GM23338 (cell line): ENCODE measurements around the gene SLC16A9. TPM values are rescaled to one million over a fixed set of nuclear protein-coding genes. Genes with fewer than 3 reads are reported as not detected.
"Not testable (repeated sequence)": the region's sequence is repeated elsewhere in the genome, so short reads cannot be mapped to it uniquely, and the experiment has no call there.

Experiments used
- ATAC-seq: fragments of 200-7000 bp; cut with Tn5 transposase; 3 replicates; pipeline ENCODE4 v1.9.1; 2020
- DNase-seq: peaks from one replicate; pipeline ENCODE4 v3.0.0-alpha.2; 2015; ENCODE audit warnings: low spot score
- H2AFZ ChIP-seq: fragments of 200-600 bp; sonication (generic); 2 replicates; pipeline ENCODE4 v1.8.0; 2016; ENCODE audit warnings: antibody characterized with exemption, mild to moderate bottlenecking, moderate library complexity
- H3F3A ChIP-seq: fragments of 200-600 bp; sonication (generic); replicated peaks from 2 replicates; pipeline ENCODE4 v1.8.0; 2017; ENCODE audit warnings: antibody characterized with exemption, mixed run types, low read depth
- H3K27ac ChIP-seq: fragments of 200-600 bp; sonication (generic); 2 replicates; pipeline ENCODE4 v1.6.1; 2016; ENCODE audit warnings: low read depth
- H3K27me3 ChIP-seq: fragments of 200-600 bp; sonication (generic); 2 replicates; pipeline ENCODE4 v1.8.0; 2016; ENCODE audit warnings: mild to moderate bottlenecking, mixed run types, moderate library complexity; ENCODE audit not compliant: insufficient read depth
- H3K36me3 ChIP-seq: fragments of 200-600 bp; sonication (generic); 2 replicates; pipeline ENCODE4 v1.8.0; 2016; ENCODE audit warnings: mild to moderate bottlenecking; ENCODE audit not compliant: insufficient read depth
- H3K4me1 ChIP-seq: fragments of 200-600 bp; sonication (generic); 2 replicates; pipeline ENCODE4 v1.8.0; 2016; ENCODE audit warnings: mild to moderate bottlenecking, moderate library complexity; ENCODE audit not compliant: insufficient read depth
- H3K4me2 ChIP-seq: fragments of 200-600 bp; sonication (generic); 2 replicates; pipeline ENCODE4 v1.7.1; 2017; ENCODE audit warnings: mixed run types
- H3K4me3 ChIP-seq: fragments of 200-600 bp; sonication (generic); 2 replicates; pipeline ENCODE4 v1.6.1; 2016; ENCODE audit warnings: mixed run types
- H3K79me2 ChIP-seq: fragments of 200-600 bp; sonication (generic); replicated peaks from 2 replicates; pipeline ENCODE4 v1.8.0; 2017; ENCODE audit warnings: mild to moderate bottlenecking; ENCODE audit not compliant: insufficient read depth
- H3K9me2 ChIP-seq: fragments of 200-600 bp; sonication (generic); 2 replicates; pipeline ENCODE4 v1.8.0; 2017; ENCODE audit not compliant: insufficient read depth
- H4K20me1 ChIP-seq: fragments of 200-600 bp; sonication (generic); replicated peaks from 2 replicates; pipeline ENCODE4 v1.8.0; 2017; ENCODE audit warnings: mild to moderate bottlenecking; ENCODE audit not compliant: insufficient read depth
- H3K27ac Mint-ChIP-seq: 2 replicates; pipeline ENCODE4 v1.8.0; 2020; ENCODE audit warnings: inconsistent platforms, mild to moderate bottlenecking, moderate library complexity, mixed read lengths
- H3K27me3 Mint-ChIP-seq: 3 replicates; pipeline ENCODE4 v1.8.0; 2022; ENCODE audit warnings: low read depth, mild to moderate bottlenecking, moderate library complexity, mixed read lengths, inconsistent platforms; ENCODE audit not compliant: insufficient read depth, poor library complexity
- H3K36me3 Mint-ChIP-seq: 3 replicates; pipeline ENCODE4 v1.8.0; 2021; ENCODE audit warnings: low read depth, mild to moderate bottlenecking, inconsistent platforms, moderate library complexity, mixed read lengths
- H3K4me1 Mint-ChIP-seq: 3 replicates; pipeline ENCODE4 v1.8.0; 2020; ENCODE audit warnings: mild to moderate bottlenecking, inconsistent platforms, mixed read lengths
- H3K4me3 Mint-ChIP-seq: 3 replicates; pipeline ENCODE4 v1.8.0; 2021; ENCODE audit warnings: moderate library complexity, mild to moderate bottlenecking, inconsistent platforms, mixed read lengths
- H3K9me3 Mint-ChIP-seq: 3 replicates; pipeline ENCODE4 v1.8.0; 2020; ENCODE audit warnings: moderate library complexity, mild to moderate bottlenecking, inconsistent platforms, mixed read lengths
- CREB1 ChIP-seq: fragments of 250-450 bp; sonication (Bioruptor Pico); IDR thresholded peaks from 2 replicates; pipeline ENCODE4 v1.5.0; 2020; ENCODE audit warnings: low read depth, mild to moderate bottlenecking, moderate library complexity
- EZH2 ChIP-seq: fragments of 200-600 bp; sonication (generic); IDR thresholded peaks from one replicate; pipeline ENCODE4 v1.8.0; 2017; ENCODE audit warnings: antibody characterized with exemption, mild to moderate bottlenecking, low read depth; ENCODE audit not compliant: unreplicated experiment
- EZH2phosphoT487 ChIP-seq: fragments of 200-600 bp; sonication (generic); IDR thresholded peaks from one replicate; pipeline ENCODE4 v1.8.1; 2018; ENCODE audit warnings: antibody characterized with exemption; ENCODE audit not compliant: unreplicated experiment
- JUNB ChIP-seq: IDR thresholded peaks from one replicate; pipeline ENCODE4 v1.6.1; 2016; ENCODE audit warnings: antibody characterized with exemption; ENCODE audit not compliant: unreplicated experiment
- NANOG ChIP-seq: IDR thresholded peaks from 2 replicates; pipeline ENCODE4 v1.6.1; 2016; ENCODE audit warnings: antibody characterized with exemption, borderline replicate concordance
- POLR2AphosphoS5 ChIP-seq: IDR thresholded peaks from 2 replicates; pipeline ENCODE4 v1.6.1; 2016; ENCODE audit warnings: antibody characterized with exemption, low read depth
- STAT1 ChIP-seq: IDR thresholded peaks from one replicate; pipeline ENCODE4 v1.6.1; 2016; ENCODE audit warnings: antibody characterized with exemption; ENCODE audit not compliant: unreplicated experiment
- ZNF114 ChIP-seq: fragments of 250-450 bp; sonication (Bioruptor Pico); IDR thresholded peaks from 2 replicates; pipeline ENCODE4 v1.5.0; 2020; ENCODE audit warnings: mild to moderate bottlenecking, moderate library complexity
- ZNF331 ChIP-seq: fragments of 250-450 bp; sonication (Bioruptor Pico); IDR thresholded peaks from 2 replicates; pipeline ENCODE4 v1.5.0; 2020; ENCODE audit warnings: low read depth, mild to moderate bottlenecking, moderate library complexity
- polyA plus RNA-seq: library from polyadenylated mRNA; unstranded; fragments of >200 nt; fragmentation: Nextera tagmentation; extraction: Ambion mirVana; gene quantifications from 2 replicates; pipeline ENCODE4 v1.2.1, GENCODE V29; 2016
- total RNA-seq: library from RNA; depleted of rRNA; stranded (reverse); fragments of >200 nt; shearing (Covaris generic); gene quantifications from 2 replicates; pipeline ENCODE4 v1.2.3, GENCODE V29; 2014
- TF ChIP-seq, protein P1 (sequence below): fragments of 250-450 bp; sonication (Bioruptor Pico); IDR thresholded peaks from 2 replicates; pipeline ENCODE4 v1.5.0; 2020; ENCODE audit warnings: mild to moderate bottlenecking, moderate library complexity
- TF ChIP-seq, protein P2 (sequence below): IDR thresholded peaks from 2 replicates; pipeline ENCODE4 v1.6.1; 2016; ENCODE audit warnings: antibody characterized with exemption

SLC16A9 gene
- total and polyA plus RNA-seq, 2 experiments from 2014 or later, result 6.5 to 11.4 TPM

DNA sequence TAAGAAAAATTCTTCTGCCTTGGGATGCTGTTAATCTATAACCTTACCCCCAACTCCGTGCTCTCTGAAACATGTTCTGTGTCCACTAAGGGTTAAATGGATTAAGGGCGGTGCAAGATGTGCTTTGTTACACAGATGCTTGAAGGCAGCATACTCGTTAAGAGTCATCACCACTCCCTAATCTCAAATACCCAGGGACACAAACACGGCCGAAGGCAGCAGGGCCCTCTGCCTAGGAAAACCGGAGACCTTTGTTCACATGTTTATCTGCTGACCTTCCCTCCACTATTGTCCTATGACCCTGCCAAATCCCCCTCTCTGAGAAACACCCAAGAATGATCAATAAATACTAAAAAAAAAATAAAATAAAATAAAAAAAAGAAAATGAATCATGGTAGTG, 35.1 kb upstream of the SLC16A9 start:
- Mint-ChIP-seq H3K9me3 (peaks cover 28% of the 10 kb centered on the region), H3K36me3 (peaks cover 15% of the 10 kb centered on the region; the same call in 2 of the 3 replicates)
- not testable (repeated sequence) for H4K20me1 ChIP-seq, H3K4me3 Mint-ChIP-seq, H2AFZ ChIP-seq, ATAC-seq, H3F3A ChIP-seq, H3K27ac Mint-ChIP-seq, H3K9me2 ChIP-seq, H3K27me3 ChIP-seq, DNase-seq, H3K4me1 ChIP-seq, H3K4me3 ChIP-seq, H3K4me2 ChIP-seq, H3K79me2 ChIP-seq, H3K27ac ChIP-seq, H3K27me3 Mint-ChIP-seq, H3K4me1 Mint-ChIP-seq, H3K36me3 ChIP-seq

DNA sequence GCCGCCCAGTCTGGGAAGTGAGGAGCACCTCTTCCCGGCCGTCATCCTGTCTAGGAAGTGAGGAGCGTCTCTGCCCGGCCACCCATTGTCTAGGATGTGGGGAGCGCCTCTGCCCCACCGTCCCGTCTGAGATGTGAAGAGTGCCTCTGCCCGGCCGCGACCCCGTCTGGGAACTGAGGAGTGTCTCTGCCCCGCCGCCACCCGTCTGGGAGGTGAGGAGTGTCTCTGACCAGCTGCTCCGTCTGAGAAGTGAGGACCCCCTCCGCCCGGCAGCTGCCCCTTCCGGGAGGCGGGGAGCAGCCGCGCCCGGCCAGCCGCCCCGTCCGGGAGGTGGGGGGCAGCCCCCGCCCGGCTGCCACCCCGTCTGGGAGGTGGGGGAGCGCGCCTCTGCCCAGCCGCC, 34.5 kb upstream of the SLC16A9 start:
- H3K4me1 Mint-ChIP-seq, H3K4me1 ChIP-seq, H2AFZ ChIP-seq, H3K27ac ChIP-seq, H3K36me3 ChIP-seq, H3K27me3 Mint-ChIP-seq, H3K4me3 Mint-ChIP-seq, H3K27me3 ChIP-seq, ATAC-seq, H3K9me2 ChIP-seq, DNase-seq, H3F3A ChIP-seq, H3K79me2 ChIP-seq, H3K4me2 ChIP-seq, H3K4me3 ChIP-seq, H3K27ac Mint-ChIP-seq, H4K20me1 ChIP-seq: not testable (repeated sequence)
- H3K9me3 Mint-ChIP-seq, result peaks cover 28% of the 10 kb centered on the region
- peaks cover 15% of the 10 kb centered on the region; the same call in 2 of the 3 replicates for H3K36me3 Mint-ChIP-seq

DNA sequence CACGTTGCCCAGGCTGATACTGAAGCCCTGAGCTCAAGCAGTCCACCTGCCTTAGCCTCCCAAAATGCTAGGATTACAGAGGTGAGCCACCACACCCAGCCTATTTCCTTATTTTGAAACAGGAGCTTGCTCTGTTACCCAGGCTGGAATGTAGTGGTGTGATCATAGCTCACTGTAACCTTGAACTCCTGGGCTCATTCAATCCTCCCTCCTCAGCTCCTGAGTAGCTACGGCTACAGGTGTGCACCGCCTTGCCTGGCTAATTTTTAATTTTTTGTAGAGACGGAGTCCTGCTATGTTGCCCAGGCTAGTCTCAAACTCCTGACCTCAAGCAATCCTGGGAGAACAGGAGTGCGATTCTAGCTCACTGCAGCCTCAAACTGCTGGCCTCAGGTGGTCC, 31.9 kb upstream of the SLC16A9 start:
- H3K4me3 Mint-ChIP-seq, result no peak overlapping the region
- Histone ChIP-seq H2AFZ (no peak overlapping the region), H3K36me3 (no peaks in the 10 kb centered on the region), H3K79me2 (no peaks in the 10 kb centered on the region), H3F3A (no peaks in the 10 kb centered on the region), H3K4me2 (no peak overlapping the region), H3K27me3 (no peaks in the 10 kb centered on the region), H3K4me1 (no peaks in the 10 kb centered on the region), H3K27ac (no peak overlapping the region), H3K4me3 (no peak overlapping the region), H4K20me1 (no peaks in the 10 kb centered on the region), H3K9me2 (no peaks in the 10 kb centered on the region)
- peaks cover 28% of the 10 kb centered on the region for H3K9me3 Mint-ChIP-seq
- ATAC-seq (no peak), DNase-seq (no peak)
- no peaks in the 10 kb centered on the region for H3K4me1 Mint-ChIP-seq
- no peak overlapping the region for H3K27ac Mint-ChIP-seq
- no peaks in the 10 kb centered on the region for H3K27me3 Mint-ChIP-seq
- peaks cover 15% of the 10 kb centered on the region; the same call in 2 of the 3 replicates for H3K36me3 Mint-ChIP-seq
- TF ChIP-seq ZNF331 (no peak), STAT1 (no peak), EZH2 (no peak), EZH2phosphoT487 (no peak), JUNB (no peak), NANOG (no peak), ZNF114 (no peak), CREB1 (CRISPR knock-in tag) (no peak), POLR2AphosphoS5 (no peak)
- TF ChIP-seq, protein P1, sequence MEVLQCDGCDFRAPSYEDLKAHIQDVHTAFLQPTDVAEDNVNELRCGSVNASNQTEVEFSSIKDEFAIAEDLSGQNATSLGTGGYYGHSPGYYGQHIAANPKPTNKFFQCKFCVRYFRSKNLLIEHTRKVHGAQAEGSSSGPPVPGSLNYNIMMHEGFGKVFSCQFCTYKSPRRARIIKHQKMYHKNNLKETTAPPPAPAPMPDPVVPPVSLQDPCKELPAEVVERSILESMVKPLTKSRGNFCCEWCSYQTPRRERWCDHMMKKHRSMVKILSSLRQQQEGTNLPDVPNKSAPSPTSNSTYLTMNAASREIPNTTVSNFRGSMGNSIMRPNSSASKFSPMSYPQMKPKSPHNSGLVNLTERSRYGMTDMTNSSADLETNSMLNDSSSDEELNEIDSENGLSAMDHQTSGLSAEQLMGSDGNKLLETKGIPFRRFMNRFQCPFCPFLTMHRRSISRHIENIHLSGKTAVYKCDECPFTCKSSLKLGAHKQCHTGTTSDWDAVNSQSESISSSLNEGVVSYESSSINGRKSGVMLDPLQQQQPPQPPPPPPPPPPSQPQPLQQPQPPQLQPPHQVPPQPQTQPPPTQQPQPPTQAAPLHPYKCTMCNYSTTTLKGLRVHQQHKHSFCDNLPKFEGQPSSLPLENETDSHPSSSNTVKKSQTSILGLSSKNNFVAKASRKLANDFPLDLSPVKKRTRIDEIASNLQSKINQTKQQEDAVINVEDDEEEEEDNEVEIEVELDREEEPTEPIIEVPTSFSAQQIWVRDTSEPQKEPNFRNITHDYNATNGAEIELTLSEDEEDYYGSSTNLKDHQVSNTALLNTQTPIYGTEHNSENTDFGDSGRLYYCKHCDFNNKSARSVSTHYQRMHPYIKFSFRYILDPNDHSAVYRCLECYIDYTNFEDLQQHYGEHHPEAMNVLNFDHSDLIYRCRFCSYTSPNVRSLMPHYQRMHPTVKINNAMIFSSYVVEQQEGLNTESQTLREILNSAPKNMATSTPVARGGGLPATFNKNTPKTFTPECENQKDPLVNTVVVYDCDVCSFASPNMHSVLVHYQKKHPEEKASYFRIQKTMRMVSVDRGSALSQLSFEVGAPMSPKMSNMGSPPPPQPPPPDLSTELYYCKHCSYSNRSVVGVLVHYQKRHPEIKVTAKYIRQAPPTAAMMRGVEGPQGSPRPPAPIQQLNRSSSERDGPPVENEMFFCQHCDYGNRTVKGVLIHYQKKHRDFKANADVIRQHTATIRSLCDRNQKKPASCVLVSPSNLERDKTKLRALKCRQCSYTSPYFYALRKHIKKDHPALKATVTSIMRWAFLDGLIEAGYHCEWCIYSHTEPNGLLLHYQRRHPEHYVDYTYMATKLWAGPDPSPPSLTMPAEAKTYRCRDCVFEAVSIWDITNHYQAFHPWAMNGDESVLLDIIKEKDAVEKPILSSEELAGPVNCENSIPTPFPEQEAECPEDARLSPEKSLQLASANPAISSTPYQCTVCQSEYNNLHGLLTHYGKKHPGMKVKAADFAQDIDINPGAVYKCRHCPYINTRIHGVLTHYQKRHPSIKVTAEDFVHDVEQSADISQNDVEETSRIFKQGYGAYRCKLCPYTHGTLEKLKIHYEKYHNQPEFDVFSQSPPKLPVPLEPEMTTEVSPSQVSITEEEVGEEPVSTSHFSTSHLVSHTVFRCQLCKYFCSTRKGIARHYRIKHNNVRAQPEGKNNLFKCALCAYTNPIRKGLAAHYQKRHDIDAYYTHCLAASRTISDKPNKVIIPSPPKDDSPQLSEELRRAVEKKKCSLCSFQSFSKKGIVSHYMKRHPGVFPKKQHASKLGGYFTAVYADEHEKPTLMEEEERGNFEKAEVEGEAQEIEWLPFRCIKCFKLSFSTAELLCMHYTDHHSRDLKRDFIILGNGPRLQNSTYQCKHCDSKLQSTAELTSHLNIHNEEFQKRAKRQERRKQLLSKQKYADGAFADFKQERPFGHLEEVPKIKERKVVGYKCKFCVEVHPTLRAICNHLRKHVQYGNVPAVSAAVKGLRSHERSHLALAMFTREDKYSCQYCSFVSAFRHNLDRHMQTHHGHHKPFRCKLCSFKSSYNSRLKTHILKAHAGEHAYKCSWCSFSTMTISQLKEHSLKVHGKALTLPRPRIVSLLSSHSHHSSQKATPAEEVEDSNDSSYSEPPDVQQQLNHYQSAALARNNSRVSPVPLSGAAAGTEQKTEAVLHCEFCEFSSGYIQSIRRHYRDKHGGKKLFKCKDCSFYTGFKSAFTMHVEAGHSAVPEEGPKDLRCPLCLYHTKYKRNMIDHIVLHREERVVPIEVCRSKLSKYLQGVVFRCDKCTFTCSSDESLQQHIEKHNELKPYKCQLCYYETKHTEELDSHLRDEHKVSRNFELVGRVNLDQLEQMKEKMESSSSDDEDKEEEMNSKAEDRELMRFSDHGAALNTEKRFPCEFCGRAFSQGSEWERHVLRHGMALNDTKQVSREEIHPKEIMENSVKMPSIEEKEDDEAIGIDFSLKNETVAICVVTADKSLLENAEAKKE (CRISPR knock-in tag), result no peak
- TF ChIP-seq, protein P2, sequence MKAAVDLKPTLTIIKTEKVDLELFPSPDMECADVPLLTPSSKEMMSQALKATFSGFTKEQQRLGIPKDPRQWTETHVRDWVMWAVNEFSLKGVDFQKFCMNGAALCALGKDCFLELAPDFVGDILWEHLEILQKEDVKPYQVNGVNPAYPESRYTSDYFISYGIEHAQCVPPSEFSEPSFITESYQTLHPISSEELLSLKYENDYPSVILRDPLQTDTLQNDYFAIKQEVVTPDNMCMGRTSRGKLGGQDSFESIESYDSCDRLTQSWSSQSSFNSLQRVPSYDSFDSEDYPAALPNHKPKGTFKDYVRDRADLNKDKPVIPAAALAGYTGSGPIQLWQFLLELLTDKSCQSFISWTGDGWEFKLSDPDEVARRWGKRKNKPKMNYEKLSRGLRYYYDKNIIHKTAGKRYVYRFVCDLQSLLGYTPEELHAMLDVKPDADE, result no peak
